ENCODE data around the gene CERS2. TPM values are rescaled to one million over a fixed set of nuclear protein-coding genes. Genes with fewer than 3 reads are reported as not detected.

The CERS2 gene
- total RNA-seq, 4 donors from 2014 or later, result 15.0 to 29.1 (median 24.0) TPM

GRCh38 chr1:150968491-150968890, 6.1 kb downstream of the CERS2 start:
- ATAC-seq (no peak), DNase-seq (no peak)
- peaks cover 2 to 59% of the 10 kb centered on the region in 2 donors for H3K36me3 ChIP-seq
- intact Hi-C loops (cut with DNase I; ENCODE audit: low total_unique reads) (no loop called here), in situ Hi-C loops (cut with MboI; ENCODE audit: low sequenced_read_pairs in 4 of 4) (no loop called here)
- H3K9me3 ChIP-seq, result no peaks in the 10 kb centered on the region
- H3K27ac ChIP-seq, result no peak overlapping the region
- no peaks in the 10 kb centered on the region for H3K27me3 ChIP-seq
- TF ChIP-seq CTCF (IDR thresholded peaks at IDR 0.05 in 4 of 5, conservative IDR thresholded peaks at IDR 0.05 in 1 of 5), result no peak
- TF ChIP-seq POLR2A (IDR thresholded peaks at IDR 0.05), result no peak
- H3K4me3 ChIP-seq, result no peak overlapping the region
- peaks cover 32% of the 10 kb centered on the region in 2 donors for H3K4me1 ChIP-seq

GRCh38 chr1:150967936-150968335, 6.7 kb downstream of the CERS2 start:
- DNase-seq, result no peak
- intact Hi-C loops (cut with DNase I; ENCODE audit: low total_unique reads) (no loop called here), in situ Hi-C loops (cut with MboI; ENCODE audit: low sequenced_read_pairs in 4 of 4) (no loop called here)
- H3K27me3 ChIP-seq, result no peaks in the 10 kb centered on the region
- TF ChIP-seq CTCF (IDR thresholded peaks at IDR 0.05 in 4 of 5, conservative IDR thresholded peaks at IDR 0.05 in 1 of 5) (no peak), POLR2A (IDR thresholded peaks at IDR 0.05) (no peak)
- H3K27ac ChIP-seq, result no peak overlapping the region
- H3K36me3 ChIP-seq, result peaks cover 2 to 63% of the 10 kb centered on the region in 2 donors
- no peaks in the 10 kb centered on the region for H3K9me3 ChIP-seq
- H3K4me1 ChIP-seq, result peaks cover 27% of the 10 kb centered on the region in 2 donors
- ATAC-seq, result no peak
- no peak overlapping the region for H3K4me3 ChIP-seq

- no peak overlapping the region for H3K4me3 ChIP-seq
- H3K27ac ChIP-seq, result no peak overlapping the region
- peaks cover 2 to 83% of the 10 kb centered on the region in 2 donors for H3K36me3 ChIP-seq
- DNase-seq, result no peak
- TF ChIP-seq POLR2A (IDR thresholded peaks at IDR 0.05) (no peak), CTCF (IDR thresholded peaks at IDR 0.05 in 4 of 5, conservative IDR thresholded peaks at IDR 0.05 in 1 of 5) (no peak)
- in situ Hi-C loops (cut with MboI; ENCODE audit: low sequenced_read_pairs in 4 of 4), result no loop called here
- no peaks in the 10 kb centered on the region for H3K9me3 ChIP-seq
- intact Hi-C loops (cut with DNase I; ENCODE audit: low total_unique reads), result no loop called here
- peaks cover 7% of the 10 kb centered on the region in 2 donors for H3K4me1 ChIP-seq
- no peak for ATAC-seq
- no peaks in the 10 kb centered on the region for H3K27me3 ChIP-seq
Measured at GRCh38 chr1:150966011-150966410, 8.6 kb downstream of the CERS2 start.

GRCh38 chr1:150965605-150966004, 9.0 kb downstream of the CERS2 start:
- Histone ChIP-seq H3K36me3 (peaks cover 2 to 87% of the 10 kb centered on the region in 2 donors), H3K27ac (no peak overlapping the region), H3K9me3 (no peaks in the 10 kb centered on the region), H3K27me3 (no peaks in the 10 kb centered on the region), H3K4me3 (no peak overlapping the region), H3K4me1 (peaks cover 3% of the 10 kb centered on the region in 2 donors)
- intact Hi-C loops (cut with DNase I; ENCODE audit: low total_unique reads) (no loop called here), in situ Hi-C loops (cut with MboI; ENCODE audit: low sequenced_read_pairs in 4 of 4) (no loop called here)
- TF ChIP-seq POLR2A (IDR thresholded peaks at IDR 0.05) (no peak), CTCF (IDR thresholded peaks at IDR 0.05 in 4 of 5, conservative IDR thresholded peaks at IDR 0.05 in 1 of 5) (no peak)
- no peak for DNase-seq
- ATAC-seq, result no peak

GRCh38 chr1:150964164-150964489, 10.5 kb downstream of the CERS2 start:
- Histone ChIP-seq H3K9me3 (no peaks in the 10 kb centered on the region), H3K27me3 (no peaks in the 10 kb centered on the region), H3K27ac (no peak overlapping the region), H3K36me3 (peaks cover 2 to 96% of the 10 kb centered on the region in 2 donors), H3K4me3 (no peak overlapping the region), H3K4me1 (no peaks in the 10 kb centered on the region)
- in situ Hi-C loops (cut with MboI; ENCODE audit: low sequenced_read_pairs in 4 of 4), result no loop called here
- no peak for DNase-seq
- intact Hi-C loops (cut with DNase I; ENCODE audit: low total_unique reads), result no loop called here
- TF ChIP-seq CTCF (IDR thresholded peaks at IDR 0.05 in 4 of 5, conservative IDR thresholded peaks at IDR 0.05 in 1 of 5) (no peak), POLR2A (IDR thresholded peaks at IDR 0.05) (no peak)
- ATAC-seq, result no peak

All from gastrocnemius medialis (tissue), 4 donors.